ENCODE data around the gene ADGRL3.

- TF ChIP-seq CTCF (IDR thresholded peaks at IDR 0.05) (no peak), POLR2A (IDR thresholded peaks at IDR 0.05) (no peak)
Observed at GRCh38 chr4:61342061-61342460, 141.9 kb downstream of the ADGRL3 start.
